ENCODE measurements around the gene GCNT2.

The GCNT2 gene

GRCh38 chr6:10555625-10556309, 34.6 kb downstream of the GCNT2 start:
- no peak overlapping the region for H3K4me3 ChIP-seq (ENCODE audit: low read depth, low read length)
- TF ChIP-seq, protein P1, sequence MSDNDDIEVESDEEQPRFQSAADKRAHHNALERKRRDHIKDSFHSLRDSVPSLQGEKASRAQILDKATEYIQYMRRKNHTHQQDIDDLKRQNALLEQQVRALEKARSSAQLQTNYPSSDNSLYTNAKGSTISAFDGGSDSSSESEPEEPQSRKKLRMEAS (IDR thresholded peaks at IDR 0.05; ENCODE audit: low read depth, low read length): no peak
- TF ChIP-seq CTCF (IDR thresholded peaks at IDR 0.05; ENCODE audit: low read depth, low read length): no peak
- no peak for TF ChIP-seq MYC (IDR thresholded peaks at IDR 0.05; ENCODE audit: low read depth, low read length)
- no peak for TF ChIP-seq POLR2A (IDR thresholded peaks at IDR 0.05; ENCODE audit: extremely low read depth, insufficient read length)
- DNase-seq (ENCODE audit: low read depth): no peak

- TF ChIP-seq POLR2A (IDR thresholded peaks at IDR 0.05; ENCODE audit: extremely low read depth, insufficient read length) (no peak), CTCF (IDR thresholded peaks at IDR 0.05; ENCODE audit: low read depth, low read length) (no peak), MYC (IDR thresholded peaks at IDR 0.05; ENCODE audit: low read depth, low read length) (no peak)
- TF ChIP-seq, protein P1 (IDR thresholded peaks at IDR 0.05; ENCODE audit: low read depth, low read length): no peak
- no peak overlapping the region for H3K4me3 ChIP-seq (ENCODE audit: low read depth, low read length)
- no peak for DNase-seq (ENCODE audit: low read depth)
Observed at GRCh38 chr6:10556589-10556988, 35.4 kb downstream of the GCNT2 start.

- DNase-seq (ENCODE audit: low read depth): no peak
- H3K4me3 ChIP-seq (ENCODE audit: low read depth, low read length): no peak overlapping the region
- TF ChIP-seq CTCF (IDR thresholded peaks at IDR 0.05; ENCODE audit: low read depth, low read length) (no peak), MYC (IDR thresholded peaks at IDR 0.05; ENCODE audit: low read depth, low read length) (no peak), POLR2A (IDR thresholded peaks at IDR 0.05; ENCODE audit: extremely low read depth, insufficient read length) (no peak)
- TF ChIP-seq, protein P1 (IDR thresholded peaks at IDR 0.05; ENCODE audit: low read depth, low read length): no peak
Observed at GRCh38 chr6:10556992-10557391, 35.8 kb downstream of the GCNT2 start.

DNA sequence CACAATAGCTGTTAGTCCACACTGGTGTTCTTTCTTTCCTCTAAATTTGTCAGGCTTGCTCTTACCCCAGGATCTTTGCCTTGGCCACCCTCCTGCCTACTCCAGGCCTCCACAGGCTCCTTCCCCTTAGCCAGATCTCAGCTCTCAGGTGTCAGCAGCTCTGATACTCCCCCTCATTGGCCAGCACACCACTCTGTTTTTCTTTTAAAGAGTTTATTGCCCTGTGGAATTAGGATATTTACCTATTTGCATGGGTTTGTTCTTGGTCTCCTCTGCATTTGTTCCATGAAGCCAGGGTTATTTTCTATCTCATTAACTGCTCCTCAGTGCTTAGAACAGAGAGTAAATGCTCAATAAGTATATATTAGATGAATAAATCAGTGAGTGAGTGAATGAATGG, 36.8 kb downstream of the GCNT2 start:
- no peak for DNase-seq (ENCODE audit: low read depth)

DNA sequence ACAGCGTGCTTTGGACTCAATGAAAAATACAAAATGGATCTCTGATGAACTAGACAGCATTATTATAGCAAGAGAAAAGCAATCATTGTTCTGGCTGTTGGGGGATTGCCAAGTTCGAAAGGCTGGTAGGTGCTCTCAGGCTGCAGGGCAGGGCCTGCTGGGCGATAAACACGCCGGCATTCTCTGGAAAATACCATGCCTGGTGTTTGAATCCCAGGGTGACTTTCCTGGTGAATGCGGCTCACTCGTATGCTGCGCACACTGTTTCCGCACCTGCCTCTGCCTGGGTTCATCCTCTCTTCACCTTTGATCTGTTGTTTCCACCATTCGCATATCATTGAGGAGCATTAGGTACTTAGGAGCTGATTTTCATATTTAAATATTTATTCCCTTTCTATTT, 37.4 kb downstream of the GCNT2 start:
- no peak overlapping the region for H3K4me3 ChIP-seq (ENCODE audit: low read depth, low read length)
- DNase-seq (ENCODE audit: low read depth): no peak
- no peak for TF ChIP-seq MYC (IDR thresholded peaks at IDR 0.05; ENCODE audit: low read depth, low read length)
- TF ChIP-seq, protein P1 (IDR thresholded peaks at IDR 0.05; ENCODE audit: low read depth, low read length): no peak
- no peak for TF ChIP-seq POLR2A (IDR thresholded peaks at IDR 0.05; ENCODE audit: extremely low read depth, insufficient read length)
- no peak for TF ChIP-seq CTCF (IDR thresholded peaks at IDR 0.05; ENCODE audit: low read depth, low read length)

More for the DNA sequence above, 36.8 kb downstream of the GCNT2 start:
- TF ChIP-seq, protein P1 (IDR thresholded peaks at IDR 0.05; ENCODE audit: low read depth, low read length): no peak
- TF ChIP-seq POLR2A (IDR thresholded peaks at IDR 0.05; ENCODE audit: extremely low read depth, insufficient read length) (no peak), MYC (IDR thresholded peaks at IDR 0.05; ENCODE audit: low read depth, low read length) (no peak), CTCF (IDR thresholded peaks at IDR 0.05; ENCODE audit: low read depth, low read length) (no peak)
- no peak overlapping the region for H3K4me3 ChIP-seq (ENCODE audit: low read depth, low read length)
